HG03575 (cell line): ENCODE results near the gene SLC25A22.

Experiments
- ATAC-seq: cut with Tn5 transposase; IDR thresholded peaks from one replicate; pipeline ENCODE4 v1.9.1; 2021; ENCODE audit not compliant: unreplicated experiment, insufficient number of reproducible peaks, low FRiP score; ENCODE audit errors: extremely low read depth

Gene SLC25A22

GRCh38 chr11:824292-824880 lies 26.3 kb upstream of the SLC25A22 start:
- ATAC-seq: no peak

GRCh38 chr11:823441-824291 lies 25.6 kb upstream of the SLC25A22 start:
- ATAC-seq: no peak

GRCh38 chr11:821512-822371 lies 23.7 kb upstream of the SLC25A22 start:
- ATAC-seq: no peak

- no peak for ATAC-seq
Measured at GRCh38 chr11:820655-821511, 22.8 kb upstream of the SLC25A22 start.

GRCh38 chr11:819943-820649 lies 22.0 kb upstream of the SLC25A22 start:
- no peak for ATAC-seq

GRCh38 chr11:819129-819931 lies 21.2 kb upstream of the SLC25A22 start:
- no peak for ATAC-seq

GRCh38 chr11:818396-819128 lies 20.5 kb upstream of the SLC25A22 start, which contains the start of gene PNPLA2:
Gene PNPLA2 (plus strand): TSS chr11:818914. CDS start chr11:819719, 805 bp downstream.
- ATAC-seq: no peak

- ATAC-seq: no peak
Measured at GRCh38 chr11:816433-816779, 18.3 kb upstream of the SLC25A22 start.

GRCh38 chr11:815675-816432 lies 17.8 kb upstream of the SLC25A22 start:
- ATAC-seq: no peak

- ATAC-seq: no peak
Measured at GRCh38 chr11:813456-814096, 15.5 kb upstream of the SLC25A22 start.

- ATAC-seq: no peak
Measured at GRCh38 chr11:813072-813455, 15.0 kb upstream of the SLC25A22 start.

GRCh38 chr11:812390-812789 lies 14.3 kb upstream of the SLC25A22 start:
- ATAC-seq: no peak

- ATAC-seq: no peak
Measured at GRCh38 chr11:811446-812245, 13.6 kb upstream of the SLC25A22 start.

- no peak for ATAC-seq
Measured at GRCh38 chr11:810040-810567, 12.0 kb upstream of the SLC25A22 start.
